Fibroblast of lung (primary cell): Measurements from ENCODE around the gene ATP2A2. TPM values are rescaled to one million over a fixed set of nuclear protein-coding genes. Genes with fewer than 3 reads are reported as not detected.

Experiments
- DNase-seq, 2 donors: peaks; one replicate each; pipeline versions ENCODE4 v3.0.0 to v3.0.0-alpha.2; 2010; ENCODE audit warnings: low read depth in 2 of 2
- H2AFZ ChIP-seq: 2 replicates; pipeline ENCODE4 v1.5.1; 2012; ENCODE audit warnings: low read length, control low read depth, inconsistent platforms
- H3K27ac ChIP-seq: 2 replicates; pipeline ENCODE4 v1.5.1; 2011; ENCODE audit warnings: low read length, control low read depth; ENCODE audit not compliant: insufficient read depth
- H3K27me3 ChIP-seq: 2 replicates; pipeline ENCODE4 v1.5.1; 2011; ENCODE audit warnings: mild to moderate bottlenecking, low read length; ENCODE audit not compliant: control insufficient read depth, insufficient read depth
- H3K36me3 ChIP-seq: 2 replicates; pipeline ENCODE4 v1.5.1; 2011; ENCODE audit warnings: low read length; ENCODE audit not compliant: control insufficient read depth, insufficient read depth
- H3K4me1 ChIP-seq: 2 replicates; pipeline ENCODE4 v1.5.1; 2011; ENCODE audit warnings: low read length; ENCODE audit not compliant: control insufficient read depth, insufficient read depth; ENCODE audit errors: extremely low read depth
- H3K4me2 ChIP-seq: 2 replicates; pipeline ENCODE4 v1.5.1; 2011; ENCODE audit warnings: low read length, control low read depth; ENCODE audit not compliant: insufficient read depth; ENCODE audit errors: extremely low read depth
- H3K4me3 ChIP-seq, 4 experiments: fragments of 200-600 bp in 1 of 4; sonication (generic) in 1 of 4; replicated peaks in 1 of 4; 2 replicates each; pipeline ENCODE4 v1.5.1; 2011 to 2016; ENCODE audit warnings: low read length in 4 of 4, low read depth in 3 of 4, mild to moderate bottlenecking in 3 of 4, control low read depth in 2 of 4, inconsistent platforms in 1 of 4, mixed read lengths in 1 of 4; ENCODE audit not compliant: insufficient read depth in 1 of 4; ENCODE audit errors: control extremely low read depth in 1 of 4
- H3K79me2 ChIP-seq: 2 replicates; pipeline ENCODE4 v1.5.1; 2012; ENCODE audit warnings: mild to moderate bottlenecking, low read length, inconsistent platforms; ENCODE audit not compliant: control insufficient read depth, insufficient read depth
- H3K9ac ChIP-seq: 2 replicates; pipeline ENCODE4 v1.5.1; 2011; ENCODE audit warnings: mild to moderate bottlenecking, low read length, control low read depth; ENCODE audit not compliant: insufficient read depth
- H3K9me3 ChIP-seq: 2 replicates; pipeline ENCODE4 v1.5.1; 2012; ENCODE audit warnings: low read depth, low read length; ENCODE audit not compliant: control insufficient read depth, insufficient read depth
- H4K20me1 ChIP-seq: 2 replicates; pipeline ENCODE4 v1.5.1; 2011; ENCODE audit warnings: low read length; ENCODE audit not compliant: control insufficient read depth, insufficient read depth; ENCODE audit errors: extremely low read depth
- CTCF ChIP-seq, 2 donors: IDR thresholded peaks in 1 of 2; conservative IDR thresholded peaks in 1 of 2; 1 replicate in 1 of 2; 2 replicates in 1 of 2; pipeline ENCODE4 v1.5.1; 2011 to 2012; ENCODE audit warnings: low read length in 2 of 2, control low read depth in 1 of 2, inconsistent platforms in 1 of 2, low read depth in 1 of 2, mild to moderate bottlenecking in 1 of 2
- EZH2 ChIP-seq: IDR thresholded peaks from 2 replicates; pipeline ENCODE4 v1.5.1; 2012; ENCODE audit warnings: low read length, control low read depth, mild to moderate bottlenecking; ENCODE audit errors: missing control alignments
- polyA plus RNA-seq, 2 donors: library from polyadenylated mRNA; depleted of rRNA in 1 of 2; stranded (reverse) in 1 of 2; unstranded in 1 of 2; fragments of >200 nt; gene quantifications; 2 replicates each; pipeline ENCODE4 v1.2.1, GENCODE V29; 2011 to 2012; ENCODE audit warnings: missing spikeins in 1 of 2
- total RNA-seq: library from RNA; depleted of rRNA; stranded (reverse); fragments of >200 nt; gene quantifications from 2 replicates; pipeline ENCODE4 v1.2.1, GENCODE V29; 2014

The ATP2A2 gene
- total and polyA plus RNA-seq, 2 donors (not counting 1 experiment from before 2014, with no cell fraction given), result 151 to 216 TPM

- no peaks in the 10 kb centered on the region for H3K79me2 ChIP-seq
- TF ChIP-seq CTCF (conservative IDR thresholded peaks at IDR 0.05 in 1 of 2, IDR thresholded peaks at IDR 0.05 in 1 of 2; ENCODE audit: low read depth in 1 of 2, low read length in 2 of 2) (no peak), EZH2 (no peak)
- H3K9me3 ChIP-seq, result no peaks in the 10 kb centered on the region
- H3K27me3 ChIP-seq, result no peaks in the 10 kb centered on the region
- DNase-seq, result no peak
- H3K27ac ChIP-seq, result peak overlapping the region; percentile 11
- no peak overlapping the region for H3K9ac ChIP-seq
- H2AFZ ChIP-seq, result no peak overlapping the region
- peaks cover 6% of the 10 kb centered on the region for H3K4me1 ChIP-seq
- no peaks in the 10 kb centered on the region for H4K20me1 ChIP-seq
- no peaks in the 10 kb centered on the region for H3K36me3 ChIP-seq
- no peak overlapping the region for H3K4me3 ChIP-seq
- H3K4me2 ChIP-seq, result no peak overlapping the region
Measured at GRCh38 chr12:110256780-110257431, 24.1 kb upstream of the ATP2A2 start.

GRCh38 chr12:110258466-110258865 is 22.6 kb upstream of the ATP2A2 start:
- Histone ChIP-seq H3K27me3 (no peaks in the 10 kb centered on the region), H3K36me3 (no peaks in the 10 kb centered on the region), H3K79me2 (no peaks in the 10 kb centered on the region), H3K4me1 (peaks cover 3% of the 10 kb centered on the region), H3K9ac (no peak overlapping the region), H3K27ac (no peak overlapping the region), H2AFZ (no peak overlapping the region), H3K4me3 (no peak overlapping the region), H3K4me2 (no peak overlapping the region), H3K9me3 (no peaks in the 10 kb centered on the region), H4K20me1 (no peaks in the 10 kb centered on the region)
- TF ChIP-seq CTCF (conservative IDR thresholded peaks at IDR 0.05 in 1 of 2, IDR thresholded peaks at IDR 0.05 in 1 of 2; ENCODE audit: low read depth in 1 of 2, low read length in 2 of 2) (no peak), EZH2 (no peak)
- no peak for DNase-seq

- H3K4me2 ChIP-seq, result no peak overlapping the region
- DNase-seq, result peak in 1 of 2 donors; percentile 70
Measured at GRCh38 chr12:110262442-110263388, 18.3 kb upstream of the ATP2A2 start.

More at GRCh38 chr12:110262442-110263388, 18.3 kb upstream of the ATP2A2 start:
- H3K27ac ChIP-seq, result no peak overlapping the region
- H2AFZ ChIP-seq, result no peak overlapping the region
- TF ChIP-seq CTCF (conservative IDR thresholded peaks at IDR 0.05 in 1 of 2, IDR thresholded peaks at IDR 0.05 in 1 of 2; ENCODE audit: low read depth in 1 of 2, low read length in 2 of 2) (no peak), EZH2 (no peak)
- H3K36me3 ChIP-seq, result no peaks in the 10 kb centered on the region
- H3K9ac ChIP-seq, result no peak overlapping the region
- no peaks in the 10 kb centered on the region for H3K9me3 ChIP-seq
- no peaks in the 10 kb centered on the region for H3K27me3 ChIP-seq
- H4K20me1 ChIP-seq, result no peaks in the 10 kb centered on the region
- H3K4me3 ChIP-seq, result no peak overlapping the region
- no peaks in the 10 kb centered on the region for H3K79me2 ChIP-seq
- H3K4me1 ChIP-seq, result peaks cover 8% of the 10 kb centered on the region
